ENCODE measurements around the gene CGGBP1. TPM values are rescaled to one million over a fixed set of nuclear protein-coding genes. Genes with fewer than 3 reads are reported as not detected.

Gene CGGBP1
- total and polyA plus RNA-seq, 2 donors (not counting 1 experiment from before 2014, with no cell fraction given) = 57.3 to 121 TPM

DNA sequence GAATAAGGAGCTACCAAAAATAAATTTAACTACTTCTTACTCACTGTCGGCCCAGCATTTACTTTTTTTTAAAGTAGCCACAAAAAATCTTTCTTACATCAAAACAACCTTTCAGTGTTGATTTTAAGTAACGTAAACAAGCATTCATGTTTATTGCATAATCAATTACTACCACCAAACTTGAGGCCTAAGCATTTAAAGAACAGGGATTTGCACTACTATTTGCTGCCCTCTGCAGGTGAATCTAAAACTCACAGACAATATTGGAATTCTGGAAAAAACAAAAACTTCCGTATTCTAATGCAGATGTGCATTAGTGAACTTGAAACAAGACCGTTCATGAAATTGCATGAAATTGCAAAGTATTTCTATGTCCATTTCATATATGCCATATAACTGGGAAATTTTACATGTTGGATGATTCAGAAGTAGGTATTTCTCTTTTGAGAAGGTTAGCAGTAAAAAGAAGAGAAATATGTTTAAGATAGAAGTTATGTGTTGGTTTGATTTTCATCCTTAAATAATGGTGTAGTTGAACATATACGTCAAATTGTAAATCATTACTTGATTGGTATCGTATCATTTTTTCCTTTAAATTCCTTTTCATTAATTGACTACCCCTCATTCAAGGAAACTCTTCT lies 55.6 kb downstream of the CGGBP1 start:
- intact Hi-C loops (cut with micrococcal nuclease) = loop anchor here (1.0 to 10.0 kb wide), 6 partner anchors 56 to 778 kb away; partner anchors contain the start of genes CGGBP1, CHMP2B and ZNF654
- Histone ChIP-seq H3K9ac (ENCODE audit: low read length) (no peak overlapping the region), H2AFZ (ENCODE audit: insufficient read depth, low read depth, low read length, poor library complexity, severe bottlenecking) (no peak overlapping the region), H3K4me1 (ENCODE audit: control insufficient read depth in 2 of 2, insufficient read depth in 2 of 2, low read length in 2 of 2) (peaks cover 0 to 2% of the 10 kb centered on the region in 2 donors), H3K79me2 (ENCODE audit: control insufficient read depth, insufficient read depth, low read length) (no peaks in the 10 kb centered on the region), H3K4me3 (ENCODE audit: control extremely low read depth in 1 of 5, extremely low read depth in 1 of 5, insufficient read depth in 1 of 5, low read depth in 2 of 5, low read length in 4 of 5) (no peak overlapping the region), H4K20me1 (ENCODE audit: control insufficient read depth, insufficient read depth, low read length, poor library complexity, severe bottlenecking) (no peaks in the 10 kb centered on the region), H3K9me3 (ENCODE audit: control extremely low read depth in 1 of 3, control insufficient read depth in 2 of 3, insufficient read depth in 1 of 3, low read length in 2 of 3) (no peaks in the 10 kb centered on the region), H3K27me3 (replicated peaks in 1 of 4; ENCODE audit: control extremely low read depth in 1 of 4, control insufficient read depth in 3 of 4, insufficient read depth in 4 of 4, low read length in 3 of 4) (no peaks in the 10 kb centered on the region), H3K27ac (ENCODE audit: low read length in 2 of 2) (no peak overlapping the region), H3K36me3 (replicated peaks in 1 of 2; ENCODE audit: control extremely low read depth in 1 of 2, control insufficient read depth in 1 of 2, extremely low read depth in 1 of 2, insufficient read depth in 2 of 2, low read length in 1 of 2) (no peaks in the 10 kb centered on the region), H3K4me2 (replicated peaks; ENCODE audit: low read depth, low read length, poor library complexity, severe bottlenecking) (no peak overlapping the region)
- TF ChIP-seq CTCF (IDR thresholded peaks at IDR 0.05) (peak; percentile 78), EZH2 (IDR thresholded peaks at IDR 0.05; ENCODE audit: borderline replicate concordance, insufficient read depth, low read depth, low read length, poor library complexity, severe bottlenecking) (no peak)
- peak; percentile 67 for DNase-seq
- H3K27ac Mint-ChIP-seq = no peak overlapping the region
- WGBS (ENCODE audit: insufficient coverage) = no CpG with 5 or more reads among the region's 6 CpGs
- no peak for ATAC-seq (ENCODE audit: low read depth)
- peaks cover 11% of the 10 kb centered on the region for H3K4me1 Mint-ChIP-seq
- no peaks in the 10 kb centered on the region for H3K27me3 Mint-ChIP-seq
- ChIA-PET POLR2A (no interaction called here), CTCF (interaction anchor here (0.7 to 4.2 kb wide), 13 partner anchors 9 to 705 kb away, joined by 3 to 83 read pairs (median 8); no protein-coding TSS in a partner anchor)
- H3K4me3 Mint-ChIP-seq = no peak overlapping the region
- H3K9me3 Mint-ChIP-seq (ENCODE audit: insufficient read depth) = no peaks in the 10 kb centered on the region

DNA sequence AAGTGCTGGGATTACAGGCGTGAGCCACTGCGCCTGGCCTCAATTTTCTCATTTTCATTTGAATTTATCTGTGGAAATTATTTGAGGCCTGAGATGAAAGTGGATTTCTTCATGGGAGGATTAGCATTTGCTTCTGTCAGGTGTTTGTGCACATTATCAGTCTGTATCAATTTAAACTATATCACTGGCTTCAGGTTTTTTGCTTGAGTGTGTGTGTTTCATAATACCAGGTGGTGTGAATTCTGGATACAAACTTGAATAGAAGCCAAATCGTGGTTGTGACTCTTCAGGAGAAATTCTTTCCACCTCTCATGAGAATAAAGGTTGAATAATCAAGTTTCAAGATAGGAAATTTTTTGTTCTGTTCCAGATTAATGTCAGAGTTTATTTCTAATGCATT lies 56.4 kb downstream of the CGGBP1 start:
- no peaks in the 10 kb centered on the region for H3K79me2 ChIP-seq (ENCODE audit: control insufficient read depth, insufficient read depth, low read length)
- TF ChIP-seq EZH2 (IDR thresholded peaks at IDR 0.05; ENCODE audit: borderline replicate concordance, insufficient read depth, low read depth, low read length, poor library complexity, severe bottlenecking) = no peak
- ATAC-seq (ENCODE audit: low read depth) (no peak), DNase-seq (no peak)
- intact Hi-C loops (cut with micrococcal nuclease) = loop anchor here (2.0 to 10.0 kb wide), 3 partner anchors 56 to 778 kb away; partner anchors contain the start of genes CGGBP1, CHMP2B and ZNF654
- H3K4me2 ChIP-seq (replicated peaks; ENCODE audit: low read depth, low read length, poor library complexity, severe bottlenecking) = no peak overlapping the region
- no peak overlapping the region for H2AFZ ChIP-seq (ENCODE audit: insufficient read depth, low read depth, low read length, poor library complexity, severe bottlenecking)
- H3K9me3 ChIP-seq (ENCODE audit: control extremely low read depth in 1 of 3, control insufficient read depth in 2 of 3, insufficient read depth in 1 of 3, low read length in 2 of 3) = no peaks in the 10 kb centered on the region
- WGBS (ENCODE audit: insufficient coverage) = no CpG with 5 or more reads among the region's 3 CpGs
- Mint-ChIP-seq H3K27me3 (no peaks in the 10 kb centered on the region), H3K4me3 (no peak overlapping the region), H3K4me1 (peaks cover 16% of the 10 kb centered on the region), H3K27ac (no peak overlapping the region), H3K9me3 (ENCODE audit: insufficient read depth) (no peaks in the 10 kb centered on the region)
- POLR2A ChIA-PET = no interaction called here
- H3K9ac ChIP-seq (ENCODE audit: low read length) = no peak overlapping the region
- peaks cover 4 to 9% of the 10 kb centered on the region in 2 donors for H3K4me1 ChIP-seq (ENCODE audit: control insufficient read depth in 2 of 2, insufficient read depth in 2 of 2, low read length in 2 of 2)
- no peaks in the 10 kb centered on the region for H3K36me3 ChIP-seq (replicated peaks in 1 of 2; ENCODE audit: control extremely low read depth in 1 of 2, control insufficient read depth in 1 of 2, extremely low read depth in 1 of 2, insufficient read depth in 2 of 2, low read length in 1 of 2)
- H3K27me3 ChIP-seq (replicated peaks in 1 of 4; ENCODE audit: control extremely low read depth in 1 of 4, control insufficient read depth in 3 of 4, insufficient read depth in 4 of 4, low read length in 3 of 4) = no peaks in the 10 kb centered on the region
- no peaks in the 10 kb centered on the region for H4K20me1 ChIP-seq (ENCODE audit: control insufficient read depth, insufficient read depth, low read length, poor library complexity, severe bottlenecking)
- no peak overlapping the region for H3K27ac ChIP-seq (ENCODE audit: low read length in 2 of 2)
- CTCF ChIA-PET = interaction anchor here (0.7 to 3.2 kb wide), 13 partner anchors 8 to 704 kb away, joined by 3 to 53 read pairs (median 4); no protein-coding TSS in a partner anchor
- no peak overlapping the region for H3K4me3 ChIP-seq (ENCODE audit: control extremely low read depth in 1 of 5, extremely low read depth in 1 of 5, insufficient read depth in 1 of 5, low read depth in 2 of 5, low read length in 4 of 5)

Other genes with a start within 250 kb of the CGGBP1 start
- 19.5 and 22.1 TPM in 2 replicates for gene ZNF654, start 250 bp upstream of the CGGBP1 start, total RNA-seq
- 4.0 and 4.1 TPM in 2 replicates for gene ZNF654, start 250 bp upstream of the CGGBP1 start, polyA plus RNA-seq
- 42.5 and 50.0 TPM in 2 replicates for gene C3orf38, start 91.0 kb upstream of the CGGBP1 start, total RNA-seq
- gene C3orf38, start 91.0 kb upstream of the CGGBP1 start, polyA plus RNA-seq = 19.8 and 21.7 TPM in 2 replicates